Measurements from ENCODE around the gene SMIM11.
"Not testable (repeated sequence)": the region's sequence is repeated elsewhere in the genome, so short reads cannot be mapped to it uniquely, and the experiment has no call there.

The SMIM11 gene

DNA sequence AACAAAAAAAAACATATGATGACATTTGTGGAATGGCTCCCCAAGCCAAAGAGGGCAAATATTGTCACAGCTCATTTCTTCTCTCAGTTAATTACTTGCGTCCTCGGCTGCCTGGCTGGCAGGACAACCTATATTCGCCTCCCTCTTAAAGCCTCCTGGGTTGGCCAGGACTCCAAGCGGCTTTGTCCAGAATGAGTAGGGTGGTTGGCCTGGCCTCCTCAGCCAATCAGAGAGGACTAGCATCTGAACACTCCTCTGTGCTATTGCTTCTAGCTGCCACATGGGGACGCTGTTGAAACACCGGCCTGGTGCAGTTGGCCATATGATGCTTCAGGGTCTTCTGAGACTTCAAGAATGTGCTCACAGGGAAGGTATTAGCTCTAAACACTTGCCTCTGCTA is 53.1 kb downstream of the SMIM11 start:
- DNase-seq = not testable (repeated sequence)

- not testable (repeated sequence) for DNase-seq
These were observed 54.4 kb downstream of the SMIM11 start for GRCh38 chr21:34429710-34430109.
